Caco-2 (cell line): ENCODE data around the gene RGS6. TPM values are rescaled to one million over a fixed set of nuclear protein-coding genes. Genes with fewer than 3 reads are reported as not detected.

ENCODE experiments used
- BruUV-seq: library from RNA; stranded (reverse); fragments of 400-500 nt; replicated peaks from 2 replicates; lab custom pipeline; 2021; lab: Mats Ljungman, UMichigan
- CTCF ChIA-PET: fragments of 300-600 bp; sonication (Branson Sonifier 250); formaldehyde crosslinking; loops from one replicate; lab custom pipeline; 2022; ENCODE audit warnings: antibody characterized with exemption; lab: Charles Lee
- POLR2A ChIA-PET: fragments of 300-600 bp; sonication (Branson Sonifier 250); formaldehyde crosslinking; loops from one replicate; lab custom pipeline; 2022; ENCODE audit warnings: antibody characterized with exemption; lab: Charles Lee
- DNase-seq, 2 experiments: peaks; one replicate each; pipeline versions ENCODE4 v3.0.0 to v3.0.0-alpha.2; 2020 to 2022
- H3K27me3 ChIP-seq: replicated peaks from 2 replicates; pipeline ENCODE4 v1.6.0; 2011; ENCODE audit warnings: low read length; ENCODE audit not compliant: control insufficient read depth, insufficient read depth
- H3K36me3 ChIP-seq: 2 replicates; pipeline ENCODE4 v1.5.1; 2011; ENCODE audit warnings: low read length; ENCODE audit not compliant: control insufficient read depth, insufficient read depth
- H3K4me1 ChIP-seq: fragments of 250-450 bp; sonication (Bioruptor Pico); 2 replicates; pipeline ENCODE4 v1.5.1; 2020; ENCODE audit warnings: mild to moderate bottlenecking
- H3K4me3 ChIP-seq: 2 replicates; pipeline ENCODE4 v1.5.1; 2011; ENCODE audit warnings: low read depth, mild to moderate bottlenecking, control low read depth, low read length
- H3K9me3 ChIP-seq: fragments of 250-450 bp; sonication (Bioruptor Pico); 2 replicates; pipeline ENCODE4 v1.5.1; 2020; ENCODE audit warnings: mild to moderate bottlenecking, moderate library complexity
- H3K27ac Mint-ChIP-seq: one replicate; pipeline ENCODE4 v1.8.0; 2022; ENCODE audit warnings: mixed read lengths; ENCODE audit not compliant: unreplicated experiment
- H3K27me3 Mint-ChIP-seq: one replicate; pipeline ENCODE4 v1.8.0; 2022; ENCODE audit warnings: mixed read lengths; ENCODE audit not compliant: insufficient read depth, unreplicated experiment
- H3K36me3 Mint-ChIP-seq: one replicate; pipeline ENCODE4 v1.8.0; 2022; ENCODE audit warnings: mild to moderate bottlenecking, mixed read lengths; ENCODE audit not compliant: insufficient read depth, unreplicated experiment
- H3K4me1 Mint-ChIP-seq: one replicate; pipeline ENCODE4 v1.8.0; 2022; ENCODE audit warnings: low read depth, mixed read lengths; ENCODE audit not compliant: unreplicated experiment
- H3K4me3 Mint-ChIP-seq: one replicate; pipeline ENCODE4 v1.8.0; 2022; ENCODE audit warnings: mild to moderate bottlenecking, moderate library complexity, mixed read lengths; ENCODE audit not compliant: unreplicated experiment
- H3K9me3 Mint-ChIP-seq: one replicate; pipeline ENCODE4 v1.8.0; 2022; ENCODE audit warnings: mixed read lengths; ENCODE audit not compliant: unreplicated experiment
- intact Hi-C: fragments of 100-400 bp; cut with micrococcal nuclease; formaldehyde crosslinking; loops from one replicate; pipeline ENCODE4 v1.10.0; 2022; ENCODE audit not compliant: unreplicated experiment
- total RNA-seq: library from RNA; stranded (reverse); gene quantifications from 2 replicates; pipeline ENCODE4 v1.2.3, GENCODE V29; 2022
- TF ChIP-seq, protein P1 (sequence below), 2 experiments: fragments of 200-600 bp in 1 of 2; IDR thresholded peaks; 1 replicate in 1 of 2; 2 replicates in 1 of 2; pipeline versions ENCODE4 v1.5.1 to v1.8.0; 2011 to 2022; ENCODE audit warnings: antibody characterized with exemption in 1 of 2, control low read depth in 1 of 2, inconsistent platforms in 1 of 2, low read depth in 1 of 2, low read length in 1 of 2, mild to moderate bottlenecking in 1 of 2, moderate library complexity in 1 of 2; ENCODE audit not compliant: insufficient read depth in 1 of 2, severe bottlenecking in 1 of 2, unreplicated experiment in 1 of 2

Gene RGS6
- total RNA-seq, 1 experiment from 2014 or later: not detected

- no peak for DNase-seq
- POLR2A ChIA-PET: no interaction called here
- no peaks in the 10 kb centered on the region for H3K9me3 Mint-ChIP-seq
- H3K27me3 Mint-ChIP-seq: peaks cover 22% of the 10 kb centered on the region
- no peak overlapping the region for H3K4me3 Mint-ChIP-seq
- CTCF ChIA-PET: no interaction called here
- H3K4me1 Mint-ChIP-seq: no peaks in the 10 kb centered on the region
- H3K4me1 ChIP-seq: no peaks in the 10 kb centered on the region
- no peak overlapping the region for H3K27ac Mint-ChIP-seq
- 0 out of 2 replicates have a peak, but pooled peaks cover 2% of the 10 kb centered on the region for H3K27me3 ChIP-seq
- H3K9me3 ChIP-seq: no peaks in the 10 kb centered on the region
- TF ChIP-seq, protein P1, sequence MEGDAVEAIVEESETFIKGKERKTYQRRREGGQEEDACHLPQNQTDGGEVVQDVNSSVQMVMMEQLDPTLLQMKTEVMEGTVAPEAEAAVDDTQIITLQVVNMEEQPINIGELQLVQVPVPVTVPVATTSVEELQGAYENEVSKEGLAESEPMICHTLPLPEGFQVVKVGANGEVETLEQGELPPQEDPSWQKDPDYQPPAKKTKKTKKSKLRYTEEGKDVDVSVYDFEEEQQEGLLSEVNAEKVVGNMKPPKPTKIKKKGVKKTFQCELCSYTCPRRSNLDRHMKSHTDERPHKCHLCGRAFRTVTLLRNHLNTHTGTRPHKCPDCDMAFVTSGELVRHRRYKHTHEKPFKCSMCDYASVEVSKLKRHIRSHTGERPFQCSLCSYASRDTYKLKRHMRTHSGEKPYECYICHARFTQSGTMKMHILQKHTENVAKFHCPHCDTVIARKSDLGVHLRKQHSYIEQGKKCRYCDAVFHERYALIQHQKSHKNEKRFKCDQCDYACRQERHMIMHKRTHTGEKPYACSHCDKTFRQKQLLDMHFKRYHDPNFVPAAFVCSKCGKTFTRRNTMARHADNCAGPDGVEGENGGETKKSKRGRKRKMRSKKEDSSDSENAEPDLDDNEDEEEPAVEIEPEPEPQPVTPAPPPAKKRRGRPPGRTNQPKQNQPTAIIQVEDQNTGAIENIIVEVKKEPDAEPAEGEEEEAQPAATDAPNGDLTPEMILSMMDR (IDR thresholded peaks at IDR 0.05; ENCODE audit: insufficient read depth in 1 of 2, low read depth in 1 of 2, low read length in 1 of 2, severe bottlenecking in 1 of 2, unreplicated experiment in 1 of 2): no peak
- peaks cover 7% of the 10 kb centered on the region for H3K36me3 Mint-ChIP-seq
- BruUV-seq: no TSS peak
- no peaks in the 10 kb centered on the region for H3K36me3 ChIP-seq
- H3K4me3 ChIP-seq: no peak overlapping the region
- intact Hi-C loops: no loop called here
These were observed 663.1 kb downstream of the RGS6 start for GRCh38 chr14:72595152-72595862.

GRCh38 chr14:72597252-72598233 lies 665.3 kb downstream of the RGS6 start:
- H3K4me3 ChIP-seq: no peak overlapping the region
- Mint-ChIP-seq H3K9me3 (no peaks in the 10 kb centered on the region), H3K36me3 (no peaks in the 10 kb centered on the region), H3K27me3 (peaks cover 28% of the 10 kb centered on the region), H3K4me3 (no peak overlapping the region), H3K27ac (no peak overlapping the region), H3K4me1 (no peaks in the 10 kb centered on the region)
- ChIA-PET POLR2A (no interaction called here), CTCF (no interaction called here)
- no TSS peak for BruUV-seq
- H3K36me3 ChIP-seq: no peaks in the 10 kb centered on the region
- peaks cover 2% of the 10 kb centered on the region; the same call in 1 of the 2 replicates for H3K27me3 ChIP-seq
- DNase-seq: no peak
- TF ChIP-seq, protein P1 (IDR thresholded peaks at IDR 0.05; ENCODE audit: insufficient read depth in 1 of 2, low read depth in 1 of 2, low read length in 1 of 2, severe bottlenecking in 1 of 2, unreplicated experiment in 1 of 2): no peak
- no peaks in the 10 kb centered on the region for H3K9me3 ChIP-seq
- no peaks in the 10 kb centered on the region for H3K4me1 ChIP-seq
- intact Hi-C loops: no loop called here

DNA sequence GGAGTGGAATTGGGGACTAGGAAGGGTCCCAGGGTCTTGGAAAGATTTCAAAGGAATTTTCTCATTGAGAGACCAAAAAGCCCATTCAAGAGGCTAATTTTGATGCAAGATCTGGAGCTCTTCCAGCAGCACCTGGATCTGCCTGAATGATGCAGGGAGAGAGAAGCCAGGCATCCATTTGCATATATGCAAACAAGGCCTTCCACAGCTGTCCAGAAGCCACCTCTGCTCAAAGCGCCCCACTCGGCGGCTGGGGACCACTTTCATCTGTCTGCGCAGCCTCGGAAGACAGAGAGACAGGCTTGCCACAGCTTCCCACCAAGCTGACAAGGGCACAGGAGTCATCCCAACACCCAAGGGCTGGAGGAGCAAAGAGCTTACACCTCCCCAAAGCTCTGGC lies 666.1 kb downstream of the RGS6 start:
- Histone ChIP-seq H3K36me3 (no peaks in the 10 kb centered on the region), H3K4me3 (no peak overlapping the region), H3K4me1 (no peaks in the 10 kb centered on the region), H3K9me3 (no peaks in the 10 kb centered on the region), H3K27me3 (no peaks in the 10 kb centered on the region; the same call in 1 of the 2 replicates)
- no peak for DNase-seq
- ChIA-PET POLR2A (no interaction called here), CTCF (no interaction called here)
- TF ChIP-seq, protein P1 (IDR thresholded peaks at IDR 0.05; ENCODE audit: insufficient read depth in 1 of 2, low read depth in 1 of 2, low read length in 1 of 2, severe bottlenecking in 1 of 2, unreplicated experiment in 1 of 2): no peak
- Mint-ChIP-seq H3K4me1 (no peaks in the 10 kb centered on the region), H3K36me3 (no peaks in the 10 kb centered on the region), H3K27me3 (peaks cover 25% of the 10 kb centered on the region), H3K9me3 (no peaks in the 10 kb centered on the region), H3K27ac (no peak overlapping the region), H3K4me3 (no peak overlapping the region)
- intact Hi-C loops: no loop called here
- BruUV-seq: no TSS peak
